ENCODE measurements around the gene NOMO2.
A peak's percentile ranks its signal among the peaks of the same experiment; 100 is the strongest.
"Not testable (repeated sequence)": the region's sequence is repeated elsewhere in the genome, so short reads cannot be mapped to it uniquely, and the experiment has no call there.

NOMO2 gene

GRCh38 chr16:18561727-18562314 is at the start of gene NOMO2:
Gene NOMO2 (minus strand): TSS chr16:18562097. CDS start chr16:18562040, 57 bp downstream.
- H3K4me3 ChIP-seq (ENCODE audit: low read depth in 1 of 2, low read length in 1 of 2): peak within 1 kb of the TSS; percentile 52 to 60

GRCh38 chr16:18610147-18610803 is 48.4 kb upstream of the NOMO2 start:
- H3K4me1 ChIP-seq (ENCODE audit: control insufficient read depth in 1 of 2, insufficient read depth in 1 of 2, low read depth in 1 of 2, low read length in 1 of 2); H3K9me3 ChIP-seq; H3K27me3 ChIP-seq; H3K4me3 ChIP-seq (ENCODE audit: low read depth in 1 of 2, low read length in 1 of 2); H3K27ac ChIP-seq; H3K36me3 ChIP-seq: not testable (repeated sequence)

More at GRCh38 chr16:18561727-18562314, at the start of gene NOMO2:
- H3K27me3 ChIP-seq; H3K9me3 ChIP-seq; H3K4me1 ChIP-seq (ENCODE audit: control insufficient read depth in 1 of 2, insufficient read depth in 1 of 2, low read depth in 1 of 2, low read length in 1 of 2); H3K36me3 ChIP-seq: not testable (repeated sequence)
- peak; percentile 11 for TF ChIP-seq CTCF (IDR thresholded peaks at IDR 0.05)
- peak within 1 kb of the TSS; percentile 46 for H3K27ac ChIP-seq

DNA sequence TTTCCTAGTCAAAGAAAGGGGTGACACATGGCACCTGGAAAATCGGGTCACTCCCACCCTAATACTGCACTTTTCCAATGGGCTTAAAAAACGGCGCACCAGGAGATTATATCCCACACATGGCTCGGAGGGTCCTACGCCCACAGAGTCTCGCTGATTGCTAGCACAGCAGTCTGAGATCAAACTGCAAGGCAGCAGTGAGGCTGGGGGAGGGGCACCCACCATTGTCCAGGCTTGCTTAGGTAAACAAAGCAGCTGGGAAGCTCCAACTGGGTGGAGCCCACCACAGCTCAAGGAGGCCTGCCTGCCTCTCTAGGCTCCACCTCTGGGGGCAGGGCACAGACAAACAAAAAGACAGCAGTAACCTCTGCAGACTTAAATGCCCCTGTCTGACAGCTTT is 46.4 kb upstream of the NOMO2 start:
- not testable (repeated sequence) for H3K9me3 ChIP-seq; H3K4me1 ChIP-seq (ENCODE audit: control insufficient read depth in 1 of 2, insufficient read depth in 1 of 2, low read depth in 1 of 2, low read length in 1 of 2); H3K27ac ChIP-seq; H3K27me3 ChIP-seq; H3K36me3 ChIP-seq; H3K4me3 ChIP-seq (ENCODE audit: low read depth in 1 of 2, low read length in 1 of 2)

DNA sequence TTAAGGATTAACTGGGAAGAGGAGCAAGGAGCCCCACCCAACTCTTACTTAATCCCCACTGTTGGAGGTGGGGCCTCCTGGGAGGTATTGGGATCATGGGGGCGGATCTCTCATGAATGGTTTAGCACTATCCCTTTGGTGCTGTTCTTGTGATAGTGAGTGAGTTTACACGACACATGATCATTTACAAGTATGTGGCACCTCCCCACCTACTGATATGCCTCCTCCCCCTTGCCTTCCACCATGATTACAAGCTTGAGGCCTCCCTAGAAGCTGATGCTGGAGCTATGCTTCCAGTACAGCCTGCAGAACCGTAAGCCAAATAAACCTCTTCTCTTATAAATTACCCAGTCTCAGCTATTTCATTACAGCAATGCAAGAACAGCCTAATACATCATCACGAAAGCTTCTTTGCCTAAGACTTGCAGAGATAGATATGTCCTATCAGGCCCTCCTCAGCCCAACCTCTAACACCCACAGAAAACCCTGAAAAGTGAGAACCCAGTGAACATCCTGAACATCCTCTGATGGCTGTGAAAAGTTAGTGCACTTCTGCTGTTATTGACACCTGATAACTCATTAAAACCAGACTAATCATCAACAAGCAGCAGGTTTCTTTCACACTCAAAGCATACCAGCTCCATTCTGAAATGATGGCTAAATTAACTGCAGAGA is 41.8 kb upstream of the NOMO2 start:
- H3K27me3 ChIP-seq; H3K4me3 ChIP-seq (ENCODE audit: low read depth in 1 of 2, low read length in 1 of 2); H3K36me3 ChIP-seq; H3K4me1 ChIP-seq (ENCODE audit: control insufficient read depth in 1 of 2, insufficient read depth in 1 of 2, low read depth in 1 of 2, low read length in 1 of 2); H3K9me3 ChIP-seq; H3K27ac ChIP-seq: not testable (repeated sequence)

GRCh38 chr16:18598582-18598981 is 36.7 kb upstream of the NOMO2 start:
- not testable (repeated sequence) for H3K4me3 ChIP-seq (ENCODE audit: low read depth in 1 of 2, low read length in 1 of 2); H3K9me3 ChIP-seq; H3K36me3 ChIP-seq; H3K27ac ChIP-seq; H3K4me1 ChIP-seq (ENCODE audit: control insufficient read depth in 1 of 2, insufficient read depth in 1 of 2, low read depth in 1 of 2, low read length in 1 of 2); H3K27me3 ChIP-seq

DNA sequence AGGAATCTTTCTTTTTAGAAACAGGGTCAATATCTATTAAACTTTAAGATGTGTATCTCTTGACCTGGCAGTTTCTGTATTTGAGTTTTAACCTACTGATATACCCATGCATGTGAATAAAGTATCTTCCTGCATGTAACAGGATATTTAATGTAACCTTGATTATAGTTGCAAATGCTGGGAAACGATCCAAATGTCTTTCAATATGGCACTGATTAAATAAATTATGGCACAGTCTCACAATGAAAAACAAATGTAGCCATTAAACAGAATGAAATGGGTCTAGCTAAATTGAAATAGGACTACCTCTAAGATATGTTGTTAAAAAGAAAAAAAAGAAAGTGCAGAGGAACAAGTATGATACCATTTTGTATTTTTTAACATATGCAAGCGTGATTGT is 35.8 kb upstream of the NOMO2 start:
- H3K36me3 ChIP-seq: not testable (repeated sequence)

DNA sequence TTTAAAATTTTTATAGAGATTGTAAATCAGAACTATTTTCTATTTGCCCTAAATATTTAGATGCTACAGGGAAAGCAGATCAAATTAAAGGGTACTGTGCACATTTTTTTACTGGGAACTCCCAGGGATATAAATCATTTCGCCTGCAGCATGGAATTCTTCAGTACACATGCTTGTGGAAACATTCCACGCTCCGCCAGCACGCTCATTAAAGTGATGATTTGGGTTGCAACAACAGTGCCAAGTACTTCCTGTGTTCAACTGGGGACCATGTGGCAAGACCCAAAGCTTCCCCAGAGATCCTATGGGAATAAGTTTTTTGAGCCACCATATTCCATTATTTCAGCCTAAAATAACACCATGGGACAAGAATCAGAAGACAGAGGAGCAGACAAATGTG is 35.4 kb upstream of the NOMO2 start:
- H3K36me3 ChIP-seq: not testable (repeated sequence)

More for the DNA sequence above, 35.8 kb upstream of the NOMO2 start:
- H3K27ac ChIP-seq; H3K9me3 ChIP-seq; H3K4me3 ChIP-seq (ENCODE audit: low read depth in 1 of 2, low read length in 1 of 2); H3K27me3 ChIP-seq; H3K4me1 ChIP-seq (ENCODE audit: control insufficient read depth in 1 of 2, insufficient read depth in 1 of 2, low read depth in 1 of 2, low read length in 1 of 2): not testable (repeated sequence)

DNA sequence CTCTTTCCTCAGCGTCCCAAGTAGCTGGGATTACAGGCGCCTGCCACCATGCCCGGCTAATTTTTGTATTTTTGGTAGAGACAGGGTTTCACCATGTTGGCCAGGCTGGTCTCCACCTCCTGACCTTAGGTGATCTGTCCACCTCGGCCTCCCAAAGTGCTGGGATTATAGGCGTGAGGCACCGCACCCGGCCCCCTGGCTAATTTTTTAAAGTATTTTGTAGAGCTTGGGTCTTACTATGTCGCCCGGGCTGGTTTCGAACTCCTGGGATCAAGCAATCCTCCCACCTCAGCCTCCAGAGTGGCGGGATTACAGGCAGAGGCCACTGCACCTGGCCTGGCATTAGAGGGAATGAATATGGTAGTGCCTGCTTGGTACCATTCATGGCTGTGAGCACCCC is 33.9 kb upstream of the NOMO2 start:
- H3K4me1 ChIP-seq (ENCODE audit: control insufficient read depth in 1 of 2, insufficient read depth in 1 of 2, low read depth in 1 of 2, low read length in 1 of 2); H3K27me3 ChIP-seq; H3K4me3 ChIP-seq (ENCODE audit: low read depth in 1 of 2, low read length in 1 of 2); H3K36me3 ChIP-seq; H3K27ac ChIP-seq; H3K9me3 ChIP-seq: not testable (repeated sequence)

More for the DNA sequence above, 35.4 kb upstream of the NOMO2 start:
- H3K9me3 ChIP-seq; H3K27ac ChIP-seq; H3K4me3 ChIP-seq (ENCODE audit: low read depth in 1 of 2, low read length in 1 of 2); H3K4me1 ChIP-seq (ENCODE audit: control insufficient read depth in 1 of 2, insufficient read depth in 1 of 2, low read depth in 1 of 2, low read length in 1 of 2); H3K27me3 ChIP-seq: not testable (repeated sequence)

GRCh38 chr16:18594880-18595279 is 33.0 kb upstream of the NOMO2 start:
- not testable (repeated sequence) for H3K4me1 ChIP-seq (ENCODE audit: control insufficient read depth in 1 of 2, insufficient read depth in 1 of 2, low read depth in 1 of 2, low read length in 1 of 2); H3K9me3 ChIP-seq; H3K4me3 ChIP-seq (ENCODE audit: low read depth in 1 of 2, low read length in 1 of 2); H3K36me3 ChIP-seq; H3K27ac ChIP-seq; H3K27me3 ChIP-seq

- H3K36me3 ChIP-seq; H3K27ac ChIP-seq; H3K4me1 ChIP-seq (ENCODE audit: control insufficient read depth in 1 of 2, insufficient read depth in 1 of 2, low read depth in 1 of 2, low read length in 1 of 2); H3K4me3 ChIP-seq (ENCODE audit: low read depth in 1 of 2, low read length in 1 of 2); H3K9me3 ChIP-seq; H3K27me3 ChIP-seq: not testable (repeated sequence)
Measured at GRCh38 chr16:18593904-18594303, 32.0 kb upstream of the NOMO2 start.

DNA sequence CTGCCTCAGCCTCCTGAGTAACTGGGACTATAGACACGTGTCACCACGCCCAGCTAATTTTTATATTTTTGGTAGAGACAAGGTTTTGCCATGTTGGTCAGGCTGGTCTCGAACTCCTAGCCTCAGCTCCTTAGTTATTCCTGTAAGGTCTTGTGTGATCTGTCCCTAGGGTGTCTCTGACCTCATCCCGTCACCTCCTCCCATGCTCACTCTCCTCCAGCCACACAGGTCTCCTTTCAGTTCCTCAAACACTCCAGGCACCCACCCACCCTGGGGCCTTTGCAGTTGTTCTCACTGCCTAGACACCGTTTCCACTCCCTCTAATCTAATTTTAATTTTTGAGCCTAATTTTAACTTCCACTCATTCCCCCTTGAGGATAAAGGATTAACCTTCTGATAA is 31.1 kb upstream of the NOMO2 start:
- not testable (repeated sequence) for H3K27me3 ChIP-seq; H3K36me3 ChIP-seq; H3K4me3 ChIP-seq (ENCODE audit: low read depth in 1 of 2, low read length in 1 of 2); H3K4me1 ChIP-seq (ENCODE audit: control insufficient read depth in 1 of 2, insufficient read depth in 1 of 2, low read depth in 1 of 2, low read length in 1 of 2); H3K9me3 ChIP-seq; H3K27ac ChIP-seq

DNA sequence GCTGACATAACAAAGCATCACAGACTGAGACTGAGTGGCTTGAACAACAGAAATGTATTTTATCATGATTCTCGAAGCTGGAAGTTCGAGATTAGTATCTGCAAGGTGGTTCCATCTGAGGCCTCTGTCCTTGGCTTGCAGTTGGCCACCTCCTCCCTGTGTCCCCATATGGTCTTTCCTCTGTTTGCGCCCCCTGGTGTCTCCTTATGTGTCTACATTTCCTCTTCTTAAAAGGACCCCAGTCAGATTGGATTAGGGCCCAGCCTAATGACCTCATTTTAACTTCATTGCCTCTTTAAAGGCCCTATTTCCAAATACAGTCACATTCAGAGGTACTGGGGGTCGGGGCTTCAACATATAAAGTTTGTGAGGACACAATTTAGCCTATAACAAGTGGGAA is 30.0 kb upstream of the NOMO2 start:
- H3K36me3 ChIP-seq: not testable (repeated sequence)

DNA sequence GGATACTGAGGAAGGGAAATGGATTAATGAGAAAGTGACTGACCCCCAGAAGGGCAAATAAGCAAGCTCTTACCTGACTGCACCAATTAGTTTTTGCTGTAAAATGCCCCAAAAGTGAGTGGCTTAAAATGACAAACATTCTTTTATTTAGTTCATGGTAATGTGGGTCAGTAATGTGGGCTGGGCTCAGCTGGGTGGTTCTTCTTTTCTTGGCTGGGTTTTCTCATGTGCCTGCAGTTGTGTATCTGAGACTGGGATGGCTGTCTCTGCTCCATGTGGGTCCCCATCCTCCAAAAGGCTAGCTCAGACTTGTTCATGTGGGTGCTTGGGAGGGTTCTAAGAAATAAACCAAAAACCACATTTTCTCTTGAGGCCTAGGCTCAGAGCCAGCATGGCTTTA is 29.5 kb upstream of the NOMO2 start:
- H3K36me3 ChIP-seq; H3K27me3 ChIP-seq; H3K4me3 ChIP-seq (ENCODE audit: low read depth in 1 of 2, low read length in 1 of 2); H3K9me3 ChIP-seq; H3K27ac ChIP-seq: not testable (repeated sequence)
- peaks cover 13 to 14% of the 10 kb centered on the region in 2 experiments for H3K4me1 ChIP-seq (ENCODE audit: control insufficient read depth in 1 of 2, insufficient read depth in 1 of 2, low read depth in 1 of 2, low read length in 1 of 2)

More for the DNA sequence above, 30.0 kb upstream of the NOMO2 start:
- H3K27ac ChIP-seq; H3K9me3 ChIP-seq; H3K4me3 ChIP-seq (ENCODE audit: low read depth in 1 of 2, low read length in 1 of 2); H3K27me3 ChIP-seq: not testable (repeated sequence)
- H3K4me1 ChIP-seq (ENCODE audit: control insufficient read depth in 1 of 2, insufficient read depth in 1 of 2, low read depth in 1 of 2, low read length in 1 of 2): peaks cover 12 to 13% of the 10 kb centered on the region in 2 experiments

All from neutrophil (primary cell).